Measurements from ENCODE around the gene CACNA1I. TPM values are rescaled to one million over a fixed set of nuclear protein-coding genes. Genes with fewer than 3 reads are reported as not detected.

Gene CACNA1I
- total and polyA plus RNA-seq, 2 experiments from 2014 or later = 0.42 to 2.4 TPM

DNA sequence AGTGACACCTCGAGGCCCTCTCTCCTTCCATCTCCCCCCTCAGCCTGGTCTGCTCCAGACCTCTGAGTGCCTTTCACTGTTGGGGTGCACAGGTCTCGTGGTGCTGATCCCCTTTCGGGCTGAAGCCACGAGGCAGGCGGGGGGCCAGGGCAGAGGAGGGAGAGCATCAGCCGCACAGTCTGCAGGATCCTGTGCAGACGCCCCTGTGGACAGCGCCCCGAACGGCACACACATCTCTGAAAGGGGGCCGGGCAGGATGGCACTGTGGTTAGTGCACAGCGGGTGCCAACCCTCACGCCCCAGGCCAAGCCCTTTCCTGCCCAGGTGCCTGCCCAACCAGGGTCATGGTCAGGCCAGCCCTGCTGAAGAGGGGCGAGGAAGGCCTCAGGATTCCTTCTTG is 56.7 kb downstream of the CACNA1I start:
- H3K9me3 Mint-ChIP-seq = no peaks in the 10 kb centered on the region
- no peak overlapping the region for H3K4me2 ChIP-seq
- ATAC-seq (no peak), DNase-seq (ENCODE audit: low spot score) (no peak)
- H3K4me3 ChIP-seq = no peak overlapping the region
- no peaks in the 10 kb centered on the region for H3F3A ChIP-seq (replicated peaks; ENCODE audit: low read depth)
- H3K79me2 ChIP-seq (replicated peaks; ENCODE audit: insufficient read depth) = no peaks in the 10 kb centered on the region
- H3K36me3 ChIP-seq (ENCODE audit: insufficient read depth) = no peaks in the 10 kb centered on the region
- H3K27ac Mint-ChIP-seq = no peak overlapping the region
- no peaks in the 10 kb centered on the region for H3K36me3 Mint-ChIP-seq (ENCODE audit: low read depth)
- H3K27me3 Mint-ChIP-seq (ENCODE audit: insufficient read depth, low read depth, poor library complexity) = peaks cover 9% of the 10 kb centered on the region
- no peaks in the 10 kb centered on the region for H3K9me2 ChIP-seq (ENCODE audit: insufficient read depth)
- peaks cover 12% of the 10 kb centered on the region for H3K4me1 ChIP-seq (ENCODE audit: insufficient read depth)
- no peaks in the 10 kb centered on the region for H3K27me3 ChIP-seq (ENCODE audit: insufficient read depth)
- no peak overlapping the region for H2AFZ ChIP-seq
- H4K20me1 ChIP-seq (replicated peaks; ENCODE audit: insufficient read depth) = no peaks in the 10 kb centered on the region
- no peak overlapping the region for H3K27ac ChIP-seq (ENCODE audit: low read depth)
- peaks cover 31% of the 10 kb centered on the region for H3K4me1 Mint-ChIP-seq
- TF ChIP-seq POLR2AphosphoS5 (IDR thresholded peaks at IDR 0.05; ENCODE audit: low read depth) (no peak), EZH2 (IDR thresholded peaks at IDR 0.05; ENCODE audit: low read depth, unreplicated experiment) (no peak), NANOG (IDR thresholded peaks at IDR 0.05; ENCODE audit: borderline replicate concordance) (no peak), EZH2phosphoT487 (IDR thresholded peaks at IDR 0.05; ENCODE audit: unreplicated experiment) (no peak), ZNF331 (CRISPR knock-in tag; IDR thresholded peaks at IDR 0.05; ENCODE audit: low read depth) (no peak), CREB1 (CRISPR knock-in tag; IDR thresholded peaks at IDR 0.05; ENCODE audit: low read depth) (no peak), ZNF114 (CRISPR knock-in tag; IDR thresholded peaks at IDR 0.05) (no peak), JUNB (IDR thresholded peaks at IDR 0.05; ENCODE audit: unreplicated experiment) (no peak), STAT1 (IDR thresholded peaks at IDR 0.05; ENCODE audit: unreplicated experiment) (no peak)
- TF ChIP-seq, protein P1, sequence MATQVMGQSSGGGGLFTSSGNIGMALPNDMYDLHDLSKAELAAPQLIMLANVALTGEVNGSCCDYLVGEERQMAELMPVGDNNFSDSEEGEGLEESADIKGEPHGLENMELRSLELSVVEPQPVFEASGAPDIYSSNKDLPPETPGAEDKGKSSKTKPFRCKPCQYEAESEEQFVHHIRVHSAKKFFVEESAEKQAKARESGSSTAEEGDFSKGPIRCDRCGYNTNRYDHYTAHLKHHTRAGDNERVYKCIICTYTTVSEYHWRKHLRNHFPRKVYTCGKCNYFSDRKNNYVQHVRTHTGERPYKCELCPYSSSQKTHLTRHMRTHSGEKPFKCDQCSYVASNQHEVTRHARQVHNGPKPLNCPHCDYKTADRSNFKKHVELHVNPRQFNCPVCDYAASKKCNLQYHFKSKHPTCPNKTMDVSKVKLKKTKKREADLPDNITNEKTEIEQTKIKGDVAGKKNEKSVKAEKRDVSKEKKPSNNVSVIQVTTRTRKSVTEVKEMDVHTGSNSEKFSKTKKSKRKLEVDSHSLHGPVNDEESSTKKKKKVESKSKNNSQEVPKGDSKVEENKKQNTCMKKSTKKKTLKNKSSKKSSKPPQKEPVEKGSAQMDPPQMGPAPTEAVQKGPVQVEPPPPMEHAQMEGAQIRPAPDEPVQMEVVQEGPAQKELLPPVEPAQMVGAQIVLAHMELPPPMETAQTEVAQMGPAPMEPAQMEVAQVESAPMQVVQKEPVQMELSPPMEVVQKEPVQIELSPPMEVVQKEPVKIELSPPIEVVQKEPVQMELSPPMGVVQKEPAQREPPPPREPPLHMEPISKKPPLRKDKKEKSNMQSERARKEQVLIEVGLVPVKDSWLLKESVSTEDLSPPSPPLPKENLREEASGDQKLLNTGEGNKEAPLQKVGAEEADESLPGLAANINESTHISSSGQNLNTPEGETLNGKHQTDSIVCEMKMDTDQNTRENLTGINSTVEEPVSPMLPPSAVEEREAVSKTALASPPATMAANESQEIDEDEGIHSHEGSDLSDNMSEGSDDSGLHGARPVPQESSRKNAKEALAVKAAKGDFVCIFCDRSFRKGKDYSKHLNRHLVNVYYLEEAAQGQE (IDR thresholded peaks at IDR 0.05; ENCODE audit: unreplicated experiment) = no peak
- TF ChIP-seq, protein P2, sequence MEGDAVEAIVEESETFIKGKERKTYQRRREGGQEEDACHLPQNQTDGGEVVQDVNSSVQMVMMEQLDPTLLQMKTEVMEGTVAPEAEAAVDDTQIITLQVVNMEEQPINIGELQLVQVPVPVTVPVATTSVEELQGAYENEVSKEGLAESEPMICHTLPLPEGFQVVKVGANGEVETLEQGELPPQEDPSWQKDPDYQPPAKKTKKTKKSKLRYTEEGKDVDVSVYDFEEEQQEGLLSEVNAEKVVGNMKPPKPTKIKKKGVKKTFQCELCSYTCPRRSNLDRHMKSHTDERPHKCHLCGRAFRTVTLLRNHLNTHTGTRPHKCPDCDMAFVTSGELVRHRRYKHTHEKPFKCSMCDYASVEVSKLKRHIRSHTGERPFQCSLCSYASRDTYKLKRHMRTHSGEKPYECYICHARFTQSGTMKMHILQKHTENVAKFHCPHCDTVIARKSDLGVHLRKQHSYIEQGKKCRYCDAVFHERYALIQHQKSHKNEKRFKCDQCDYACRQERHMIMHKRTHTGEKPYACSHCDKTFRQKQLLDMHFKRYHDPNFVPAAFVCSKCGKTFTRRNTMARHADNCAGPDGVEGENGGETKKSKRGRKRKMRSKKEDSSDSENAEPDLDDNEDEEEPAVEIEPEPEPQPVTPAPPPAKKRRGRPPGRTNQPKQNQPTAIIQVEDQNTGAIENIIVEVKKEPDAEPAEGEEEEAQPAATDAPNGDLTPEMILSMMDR (conservative IDR thresholded peaks at IDR 0.05; ENCODE audit: low read depth in 2 of 2) = no peak
- TF ChIP-seq, protein P3, sequence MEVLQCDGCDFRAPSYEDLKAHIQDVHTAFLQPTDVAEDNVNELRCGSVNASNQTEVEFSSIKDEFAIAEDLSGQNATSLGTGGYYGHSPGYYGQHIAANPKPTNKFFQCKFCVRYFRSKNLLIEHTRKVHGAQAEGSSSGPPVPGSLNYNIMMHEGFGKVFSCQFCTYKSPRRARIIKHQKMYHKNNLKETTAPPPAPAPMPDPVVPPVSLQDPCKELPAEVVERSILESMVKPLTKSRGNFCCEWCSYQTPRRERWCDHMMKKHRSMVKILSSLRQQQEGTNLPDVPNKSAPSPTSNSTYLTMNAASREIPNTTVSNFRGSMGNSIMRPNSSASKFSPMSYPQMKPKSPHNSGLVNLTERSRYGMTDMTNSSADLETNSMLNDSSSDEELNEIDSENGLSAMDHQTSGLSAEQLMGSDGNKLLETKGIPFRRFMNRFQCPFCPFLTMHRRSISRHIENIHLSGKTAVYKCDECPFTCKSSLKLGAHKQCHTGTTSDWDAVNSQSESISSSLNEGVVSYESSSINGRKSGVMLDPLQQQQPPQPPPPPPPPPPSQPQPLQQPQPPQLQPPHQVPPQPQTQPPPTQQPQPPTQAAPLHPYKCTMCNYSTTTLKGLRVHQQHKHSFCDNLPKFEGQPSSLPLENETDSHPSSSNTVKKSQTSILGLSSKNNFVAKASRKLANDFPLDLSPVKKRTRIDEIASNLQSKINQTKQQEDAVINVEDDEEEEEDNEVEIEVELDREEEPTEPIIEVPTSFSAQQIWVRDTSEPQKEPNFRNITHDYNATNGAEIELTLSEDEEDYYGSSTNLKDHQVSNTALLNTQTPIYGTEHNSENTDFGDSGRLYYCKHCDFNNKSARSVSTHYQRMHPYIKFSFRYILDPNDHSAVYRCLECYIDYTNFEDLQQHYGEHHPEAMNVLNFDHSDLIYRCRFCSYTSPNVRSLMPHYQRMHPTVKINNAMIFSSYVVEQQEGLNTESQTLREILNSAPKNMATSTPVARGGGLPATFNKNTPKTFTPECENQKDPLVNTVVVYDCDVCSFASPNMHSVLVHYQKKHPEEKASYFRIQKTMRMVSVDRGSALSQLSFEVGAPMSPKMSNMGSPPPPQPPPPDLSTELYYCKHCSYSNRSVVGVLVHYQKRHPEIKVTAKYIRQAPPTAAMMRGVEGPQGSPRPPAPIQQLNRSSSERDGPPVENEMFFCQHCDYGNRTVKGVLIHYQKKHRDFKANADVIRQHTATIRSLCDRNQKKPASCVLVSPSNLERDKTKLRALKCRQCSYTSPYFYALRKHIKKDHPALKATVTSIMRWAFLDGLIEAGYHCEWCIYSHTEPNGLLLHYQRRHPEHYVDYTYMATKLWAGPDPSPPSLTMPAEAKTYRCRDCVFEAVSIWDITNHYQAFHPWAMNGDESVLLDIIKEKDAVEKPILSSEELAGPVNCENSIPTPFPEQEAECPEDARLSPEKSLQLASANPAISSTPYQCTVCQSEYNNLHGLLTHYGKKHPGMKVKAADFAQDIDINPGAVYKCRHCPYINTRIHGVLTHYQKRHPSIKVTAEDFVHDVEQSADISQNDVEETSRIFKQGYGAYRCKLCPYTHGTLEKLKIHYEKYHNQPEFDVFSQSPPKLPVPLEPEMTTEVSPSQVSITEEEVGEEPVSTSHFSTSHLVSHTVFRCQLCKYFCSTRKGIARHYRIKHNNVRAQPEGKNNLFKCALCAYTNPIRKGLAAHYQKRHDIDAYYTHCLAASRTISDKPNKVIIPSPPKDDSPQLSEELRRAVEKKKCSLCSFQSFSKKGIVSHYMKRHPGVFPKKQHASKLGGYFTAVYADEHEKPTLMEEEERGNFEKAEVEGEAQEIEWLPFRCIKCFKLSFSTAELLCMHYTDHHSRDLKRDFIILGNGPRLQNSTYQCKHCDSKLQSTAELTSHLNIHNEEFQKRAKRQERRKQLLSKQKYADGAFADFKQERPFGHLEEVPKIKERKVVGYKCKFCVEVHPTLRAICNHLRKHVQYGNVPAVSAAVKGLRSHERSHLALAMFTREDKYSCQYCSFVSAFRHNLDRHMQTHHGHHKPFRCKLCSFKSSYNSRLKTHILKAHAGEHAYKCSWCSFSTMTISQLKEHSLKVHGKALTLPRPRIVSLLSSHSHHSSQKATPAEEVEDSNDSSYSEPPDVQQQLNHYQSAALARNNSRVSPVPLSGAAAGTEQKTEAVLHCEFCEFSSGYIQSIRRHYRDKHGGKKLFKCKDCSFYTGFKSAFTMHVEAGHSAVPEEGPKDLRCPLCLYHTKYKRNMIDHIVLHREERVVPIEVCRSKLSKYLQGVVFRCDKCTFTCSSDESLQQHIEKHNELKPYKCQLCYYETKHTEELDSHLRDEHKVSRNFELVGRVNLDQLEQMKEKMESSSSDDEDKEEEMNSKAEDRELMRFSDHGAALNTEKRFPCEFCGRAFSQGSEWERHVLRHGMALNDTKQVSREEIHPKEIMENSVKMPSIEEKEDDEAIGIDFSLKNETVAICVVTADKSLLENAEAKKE (CRISPR knock-in tag; IDR thresholded peaks at IDR 0.05) = no peak
- no peak overlapping the region for H3K4me3 Mint-ChIP-seq

Measured in GM23338 (cell line).